GM23338 (cell line): ENCODE data around the gene CDKAL1. TPM values are rescaled to one million over a fixed set of nuclear protein-coding genes. Genes with fewer than 3 reads are reported as not detected.

Experiments used
- ATAC-seq: fragments of 200-7000 bp; cut with Tn5 transposase; 3 replicates; pipeline ENCODE4 v1.9.1; 2020
- DNase-seq: peaks from one replicate; pipeline ENCODE4 v3.0.0-alpha.2; 2015; ENCODE audit warnings: low spot score
- H2AFZ ChIP-seq: fragments of 200-600 bp; sonication (generic); 2 replicates; pipeline ENCODE4 v1.8.0; 2016; ENCODE audit warnings: antibody characterized with exemption, mild to moderate bottlenecking, moderate library complexity
- H3F3A ChIP-seq: fragments of 200-600 bp; sonication (generic); replicated peaks from 2 replicates; pipeline ENCODE4 v1.8.0; 2017; ENCODE audit warnings: antibody characterized with exemption, mixed run types, low read depth
- H3K27ac ChIP-seq: fragments of 200-600 bp; sonication (generic); 2 replicates; pipeline ENCODE4 v1.6.1; 2016; ENCODE audit warnings: low read depth
- H3K27me3 ChIP-seq: fragments of 200-600 bp; sonication (generic); 2 replicates; pipeline ENCODE4 v1.8.0; 2016; ENCODE audit warnings: mild to moderate bottlenecking, mixed run types, moderate library complexity; ENCODE audit not compliant: insufficient read depth
- H3K36me3 ChIP-seq: fragments of 200-600 bp; sonication (generic); 2 replicates; pipeline ENCODE4 v1.8.0; 2016; ENCODE audit warnings: mild to moderate bottlenecking; ENCODE audit not compliant: insufficient read depth
- H3K4me1 ChIP-seq: fragments of 200-600 bp; sonication (generic); 2 replicates; pipeline ENCODE4 v1.8.0; 2016; ENCODE audit warnings: mild to moderate bottlenecking, moderate library complexity; ENCODE audit not compliant: insufficient read depth
- H3K4me2 ChIP-seq: fragments of 200-600 bp; sonication (generic); 2 replicates; pipeline ENCODE4 v1.7.1; 2017; ENCODE audit warnings: mixed run types
- H3K4me3 ChIP-seq: fragments of 200-600 bp; sonication (generic); 2 replicates; pipeline ENCODE4 v1.6.1; 2016; ENCODE audit warnings: mixed run types
- H3K79me2 ChIP-seq: fragments of 200-600 bp; sonication (generic); replicated peaks from 2 replicates; pipeline ENCODE4 v1.8.0; 2017; ENCODE audit warnings: mild to moderate bottlenecking; ENCODE audit not compliant: insufficient read depth
- H3K9me2 ChIP-seq: fragments of 200-600 bp; sonication (generic); 2 replicates; pipeline ENCODE4 v1.8.0; 2017; ENCODE audit not compliant: insufficient read depth
- H4K20me1 ChIP-seq: fragments of 200-600 bp; sonication (generic); replicated peaks from 2 replicates; pipeline ENCODE4 v1.8.0; 2017; ENCODE audit warnings: mild to moderate bottlenecking; ENCODE audit not compliant: insufficient read depth
- H3K27ac Mint-ChIP-seq: 2 replicates; pipeline ENCODE4 v1.8.0; 2020; ENCODE audit warnings: inconsistent platforms, mild to moderate bottlenecking, moderate library complexity, mixed read lengths
- H3K27me3 Mint-ChIP-seq: 3 replicates; pipeline ENCODE4 v1.8.0; 2022; ENCODE audit warnings: low read depth, mild to moderate bottlenecking, moderate library complexity, mixed read lengths, inconsistent platforms; ENCODE audit not compliant: insufficient read depth, poor library complexity
- H3K36me3 Mint-ChIP-seq: 3 replicates; pipeline ENCODE4 v1.8.0; 2021; ENCODE audit warnings: low read depth, mild to moderate bottlenecking, inconsistent platforms, moderate library complexity, mixed read lengths
- H3K4me1 Mint-ChIP-seq: 3 replicates; pipeline ENCODE4 v1.8.0; 2020; ENCODE audit warnings: mild to moderate bottlenecking, inconsistent platforms, mixed read lengths
- H3K4me3 Mint-ChIP-seq: 3 replicates; pipeline ENCODE4 v1.8.0; 2021; ENCODE audit warnings: moderate library complexity, mild to moderate bottlenecking, inconsistent platforms, mixed read lengths
- H3K9me3 Mint-ChIP-seq: 3 replicates; pipeline ENCODE4 v1.8.0; 2020; ENCODE audit warnings: moderate library complexity, mild to moderate bottlenecking, inconsistent platforms, mixed read lengths
- CREB1 ChIP-seq: fragments of 250-450 bp; sonication (Bioruptor Pico); IDR thresholded peaks from 2 replicates; pipeline ENCODE4 v1.5.0; 2020; ENCODE audit warnings: low read depth, mild to moderate bottlenecking, moderate library complexity
- CTCF ChIP-seq, 2 experiments: fragments of 200-600 bp in 1 of 2; sonication (generic) in 1 of 2; conservative IDR thresholded peaks; 2 replicates each; pipeline versions ENCODE4 v1.5.1 to v1.6.1; 2016 to 2017; ENCODE audit warnings: antibody characterized with exemption in 2 of 2, low read depth in 2 of 2, mild to moderate bottlenecking in 2 of 2, moderate library complexity in 1 of 2
- EZH2 ChIP-seq: fragments of 200-600 bp; sonication (generic); IDR thresholded peaks from one replicate; pipeline ENCODE4 v1.8.0; 2017; ENCODE audit warnings: antibody characterized with exemption, mild to moderate bottlenecking, low read depth; ENCODE audit not compliant: unreplicated experiment
- EZH2phosphoT487 ChIP-seq: fragments of 200-600 bp; sonication (generic); IDR thresholded peaks from one replicate; pipeline ENCODE4 v1.8.1; 2018; ENCODE audit warnings: antibody characterized with exemption; ENCODE audit not compliant: unreplicated experiment
- JUNB ChIP-seq: IDR thresholded peaks from one replicate; pipeline ENCODE4 v1.6.1; 2016; ENCODE audit warnings: antibody characterized with exemption; ENCODE audit not compliant: unreplicated experiment
- ZNF331 ChIP-seq: fragments of 250-450 bp; sonication (Bioruptor Pico); IDR thresholded peaks from 2 replicates; pipeline ENCODE4 v1.5.0; 2020; ENCODE audit warnings: low read depth, mild to moderate bottlenecking, moderate library complexity
- polyA plus RNA-seq: library from polyadenylated mRNA; unstranded; fragments of >200 nt; fragmentation: Nextera tagmentation; extraction: Ambion mirVana; gene quantifications from 2 replicates; pipeline ENCODE4 v1.2.1, GENCODE V29; 2016
- total RNA-seq: library from RNA; depleted of rRNA; stranded (reverse); fragments of >200 nt; shearing (Covaris generic); gene quantifications from 2 replicates; pipeline ENCODE4 v1.2.3, GENCODE V29; 2014
- TF ChIP-seq, protein P1 (sequence below): IDR thresholded peaks from one replicate; pipeline ENCODE4 v1.6.1; 2018; ENCODE audit warnings: antibody characterized with exemption; ENCODE audit not compliant: unreplicated experiment
- TF ChIP-seq, protein P2 (sequence below): fragments of 250-450 bp; sonication (Bioruptor Pico); IDR thresholded peaks from 2 replicates; pipeline ENCODE4 v1.5.0; 2020; ENCODE audit warnings: mild to moderate bottlenecking, moderate library complexity

CDKAL1 gene
- total and polyA plus RNA-seq, 2 experiments from 2014 or later = 17.8 to 35.0 TPM

- H3K27ac Mint-ChIP-seq = no peak overlapping the region
- H3K4me1 Mint-ChIP-seq = peaks cover 17% of the 10 kb centered on the region
- DNase-seq (no peak), ATAC-seq (no peak)
- H3K4me3 Mint-ChIP-seq = no peak overlapping the region
- H3K36me3 Mint-ChIP-seq = no peaks in the 10 kb centered on the region
- no peaks in the 10 kb centered on the region for H3K9me3 Mint-ChIP-seq
- H3K27me3 Mint-ChIP-seq = no peaks in the 10 kb centered on the region
- Histone ChIP-seq H3K27me3 (no peaks in the 10 kb centered on the region), H3K36me3 (no peaks in the 10 kb centered on the region), H4K20me1 (no peaks in the 10 kb centered on the region), H3K9me2 (no peaks in the 10 kb centered on the region), H2AFZ (no peak overlapping the region), H3K79me2 (no peaks in the 10 kb centered on the region), H3K4me3 (no peak overlapping the region), H3K4me2 (no peak overlapping the region), H3F3A (no peaks in the 10 kb centered on the region), H3K4me1 (peaks cover 14% of the 10 kb centered on the region), H3K27ac (no peak overlapping the region)
- TF ChIP-seq CTCF (conservative IDR thresholded peaks at IDR 0.05; ENCODE audit: low read depth in 2 of 2) (no peak), EZH2phosphoT487 (no peak), CREB1 (CRISPR knock-in tag) (no peak), JUNB (no peak), ZNF331 (CRISPR knock-in tag) (no peak), EZH2 (no peak)
- TF ChIP-seq, protein P1, sequence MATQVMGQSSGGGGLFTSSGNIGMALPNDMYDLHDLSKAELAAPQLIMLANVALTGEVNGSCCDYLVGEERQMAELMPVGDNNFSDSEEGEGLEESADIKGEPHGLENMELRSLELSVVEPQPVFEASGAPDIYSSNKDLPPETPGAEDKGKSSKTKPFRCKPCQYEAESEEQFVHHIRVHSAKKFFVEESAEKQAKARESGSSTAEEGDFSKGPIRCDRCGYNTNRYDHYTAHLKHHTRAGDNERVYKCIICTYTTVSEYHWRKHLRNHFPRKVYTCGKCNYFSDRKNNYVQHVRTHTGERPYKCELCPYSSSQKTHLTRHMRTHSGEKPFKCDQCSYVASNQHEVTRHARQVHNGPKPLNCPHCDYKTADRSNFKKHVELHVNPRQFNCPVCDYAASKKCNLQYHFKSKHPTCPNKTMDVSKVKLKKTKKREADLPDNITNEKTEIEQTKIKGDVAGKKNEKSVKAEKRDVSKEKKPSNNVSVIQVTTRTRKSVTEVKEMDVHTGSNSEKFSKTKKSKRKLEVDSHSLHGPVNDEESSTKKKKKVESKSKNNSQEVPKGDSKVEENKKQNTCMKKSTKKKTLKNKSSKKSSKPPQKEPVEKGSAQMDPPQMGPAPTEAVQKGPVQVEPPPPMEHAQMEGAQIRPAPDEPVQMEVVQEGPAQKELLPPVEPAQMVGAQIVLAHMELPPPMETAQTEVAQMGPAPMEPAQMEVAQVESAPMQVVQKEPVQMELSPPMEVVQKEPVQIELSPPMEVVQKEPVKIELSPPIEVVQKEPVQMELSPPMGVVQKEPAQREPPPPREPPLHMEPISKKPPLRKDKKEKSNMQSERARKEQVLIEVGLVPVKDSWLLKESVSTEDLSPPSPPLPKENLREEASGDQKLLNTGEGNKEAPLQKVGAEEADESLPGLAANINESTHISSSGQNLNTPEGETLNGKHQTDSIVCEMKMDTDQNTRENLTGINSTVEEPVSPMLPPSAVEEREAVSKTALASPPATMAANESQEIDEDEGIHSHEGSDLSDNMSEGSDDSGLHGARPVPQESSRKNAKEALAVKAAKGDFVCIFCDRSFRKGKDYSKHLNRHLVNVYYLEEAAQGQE = no peak
- TF ChIP-seq, protein P2, sequence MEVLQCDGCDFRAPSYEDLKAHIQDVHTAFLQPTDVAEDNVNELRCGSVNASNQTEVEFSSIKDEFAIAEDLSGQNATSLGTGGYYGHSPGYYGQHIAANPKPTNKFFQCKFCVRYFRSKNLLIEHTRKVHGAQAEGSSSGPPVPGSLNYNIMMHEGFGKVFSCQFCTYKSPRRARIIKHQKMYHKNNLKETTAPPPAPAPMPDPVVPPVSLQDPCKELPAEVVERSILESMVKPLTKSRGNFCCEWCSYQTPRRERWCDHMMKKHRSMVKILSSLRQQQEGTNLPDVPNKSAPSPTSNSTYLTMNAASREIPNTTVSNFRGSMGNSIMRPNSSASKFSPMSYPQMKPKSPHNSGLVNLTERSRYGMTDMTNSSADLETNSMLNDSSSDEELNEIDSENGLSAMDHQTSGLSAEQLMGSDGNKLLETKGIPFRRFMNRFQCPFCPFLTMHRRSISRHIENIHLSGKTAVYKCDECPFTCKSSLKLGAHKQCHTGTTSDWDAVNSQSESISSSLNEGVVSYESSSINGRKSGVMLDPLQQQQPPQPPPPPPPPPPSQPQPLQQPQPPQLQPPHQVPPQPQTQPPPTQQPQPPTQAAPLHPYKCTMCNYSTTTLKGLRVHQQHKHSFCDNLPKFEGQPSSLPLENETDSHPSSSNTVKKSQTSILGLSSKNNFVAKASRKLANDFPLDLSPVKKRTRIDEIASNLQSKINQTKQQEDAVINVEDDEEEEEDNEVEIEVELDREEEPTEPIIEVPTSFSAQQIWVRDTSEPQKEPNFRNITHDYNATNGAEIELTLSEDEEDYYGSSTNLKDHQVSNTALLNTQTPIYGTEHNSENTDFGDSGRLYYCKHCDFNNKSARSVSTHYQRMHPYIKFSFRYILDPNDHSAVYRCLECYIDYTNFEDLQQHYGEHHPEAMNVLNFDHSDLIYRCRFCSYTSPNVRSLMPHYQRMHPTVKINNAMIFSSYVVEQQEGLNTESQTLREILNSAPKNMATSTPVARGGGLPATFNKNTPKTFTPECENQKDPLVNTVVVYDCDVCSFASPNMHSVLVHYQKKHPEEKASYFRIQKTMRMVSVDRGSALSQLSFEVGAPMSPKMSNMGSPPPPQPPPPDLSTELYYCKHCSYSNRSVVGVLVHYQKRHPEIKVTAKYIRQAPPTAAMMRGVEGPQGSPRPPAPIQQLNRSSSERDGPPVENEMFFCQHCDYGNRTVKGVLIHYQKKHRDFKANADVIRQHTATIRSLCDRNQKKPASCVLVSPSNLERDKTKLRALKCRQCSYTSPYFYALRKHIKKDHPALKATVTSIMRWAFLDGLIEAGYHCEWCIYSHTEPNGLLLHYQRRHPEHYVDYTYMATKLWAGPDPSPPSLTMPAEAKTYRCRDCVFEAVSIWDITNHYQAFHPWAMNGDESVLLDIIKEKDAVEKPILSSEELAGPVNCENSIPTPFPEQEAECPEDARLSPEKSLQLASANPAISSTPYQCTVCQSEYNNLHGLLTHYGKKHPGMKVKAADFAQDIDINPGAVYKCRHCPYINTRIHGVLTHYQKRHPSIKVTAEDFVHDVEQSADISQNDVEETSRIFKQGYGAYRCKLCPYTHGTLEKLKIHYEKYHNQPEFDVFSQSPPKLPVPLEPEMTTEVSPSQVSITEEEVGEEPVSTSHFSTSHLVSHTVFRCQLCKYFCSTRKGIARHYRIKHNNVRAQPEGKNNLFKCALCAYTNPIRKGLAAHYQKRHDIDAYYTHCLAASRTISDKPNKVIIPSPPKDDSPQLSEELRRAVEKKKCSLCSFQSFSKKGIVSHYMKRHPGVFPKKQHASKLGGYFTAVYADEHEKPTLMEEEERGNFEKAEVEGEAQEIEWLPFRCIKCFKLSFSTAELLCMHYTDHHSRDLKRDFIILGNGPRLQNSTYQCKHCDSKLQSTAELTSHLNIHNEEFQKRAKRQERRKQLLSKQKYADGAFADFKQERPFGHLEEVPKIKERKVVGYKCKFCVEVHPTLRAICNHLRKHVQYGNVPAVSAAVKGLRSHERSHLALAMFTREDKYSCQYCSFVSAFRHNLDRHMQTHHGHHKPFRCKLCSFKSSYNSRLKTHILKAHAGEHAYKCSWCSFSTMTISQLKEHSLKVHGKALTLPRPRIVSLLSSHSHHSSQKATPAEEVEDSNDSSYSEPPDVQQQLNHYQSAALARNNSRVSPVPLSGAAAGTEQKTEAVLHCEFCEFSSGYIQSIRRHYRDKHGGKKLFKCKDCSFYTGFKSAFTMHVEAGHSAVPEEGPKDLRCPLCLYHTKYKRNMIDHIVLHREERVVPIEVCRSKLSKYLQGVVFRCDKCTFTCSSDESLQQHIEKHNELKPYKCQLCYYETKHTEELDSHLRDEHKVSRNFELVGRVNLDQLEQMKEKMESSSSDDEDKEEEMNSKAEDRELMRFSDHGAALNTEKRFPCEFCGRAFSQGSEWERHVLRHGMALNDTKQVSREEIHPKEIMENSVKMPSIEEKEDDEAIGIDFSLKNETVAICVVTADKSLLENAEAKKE = no peak
Observed at GRCh38 chr6:20837189-20837588, 302.9 kb downstream of the CDKAL1 start.
